Psoas muscle (tissue), 8 donors: Measurements from ENCODE around the gene TMEM141. TPM values are rescaled to one million over a fixed set of nuclear protein-coding genes. Genes with fewer than 3 reads are reported as not detected.
"Not testable (repeated sequence)": the region's sequence is repeated elsewhere in the genome, so short reads cannot be mapped to it uniquely, and the experiment has no call there.

Experiments used
- ATAC-seq, 4 donors: fragments of 200-7000 bp; cut with Tn5 transposase; one replicate each; pipeline ENCODE4 v1.9.1; 2020; ENCODE audit warnings: moderate library complexity in 3 of 4, mild to moderate bottlenecking in 2 of 4
- DNase-seq, 2 donors: peaks; one replicate each; pipeline ENCODE4 v3.0.0-alpha.2; 2020
- H3K27ac ChIP-seq: fragments of 200-600 bp; one replicate; pipeline ENCODE4 v1.8.0; 2022
- H3K27me3 ChIP-seq, 3 donors: fragments of 200-600 bp in 1 of 3; one replicate each; pipeline versions ENCODE4 v1.6.1 to v1.8.0; 2013 to 2022; ENCODE audit warnings: low read length in 2 of 3, mild to moderate bottlenecking in 2 of 3, moderate library complexity in 1 of 3; ENCODE audit not compliant: insufficient read depth in 3 of 3
- H3K36me3 ChIP-seq, 2 donors: fragments of 200-600 bp in 1 of 2; one replicate each; pipeline versions ENCODE4 v1.6.1 to v1.8.0; 2013 to 2022; ENCODE audit warnings: low read depth in 1 of 2, mild to moderate bottlenecking in 1 of 2, moderate library complexity in 1 of 2; ENCODE audit not compliant: insufficient read depth in 1 of 2
- H3K4me1 ChIP-seq: fragments of 200-600 bp; one replicate; pipeline ENCODE4 v1.8.0; 2022
- H3K4me3 ChIP-seq: fragments of 200-600 bp; one replicate; pipeline ENCODE4 v1.8.0; 2022; ENCODE audit warnings: mild to moderate bottlenecking
- H3K9me3 ChIP-seq: fragments of 200-600 bp; one replicate; pipeline ENCODE4 v1.8.0; 2022
- CTCF ChIP-seq: fragments of 200-600 bp; IDR thresholded peaks from one replicate; pipeline ENCODE4 v1.8.0; 2022; ENCODE audit warnings: antibody characterized with exemption
- WGBS, 3 donors: extraction: QIAGEN DNeasy Blood & Tissue Kit; methylation state at CpG; one replicate each; pipeline versions ENCODE4 v1.1.6 to v1.1.7; 2013; 5-methylcytosine and 5-hydroxymethylcytosine counted together
- intact Hi-C, 2 donors: fragments of 100-400 bp; cut with DNase I; formaldehyde crosslinking; loops; one replicate each; pipeline versions ENCODE4 v1.11.0 to v1.14.2; 2022
- polyA plus RNA-seq, 3 donors: library from polyadenylated mRNA; stranded (reverse); fragments of 200-250 nt; gene quantifications; one replicate each; pipeline ENCODE4 v1.2.3, GENCODE V29; 2013
- total RNA-seq, 4 donors: library from RNA; stranded (reverse); fragmentation: NEBNext Ultra II Directional in 2 of 4; extraction: Animal tissue kit (Norgen Biotek cat#: 25700) in 2 of 4; gene quantifications; one replicate each; pipeline versions ENCODE4 v1.2.1 to v1.2.4, GENCODE V29; 2021 to 2023
- donor health status: healthy with polysubstance abuse.
- donor health status: DM: no; HTN: no; CAD: no; lungs with moderate emphysema.
- donor health status: Bipolar disorder and iron deficiency.
- donor health status: healthy.
- donor health status: DM: yes; HTN: yes; CAD: no.
- donor health status: DM: no; HTN: no; CAD: no.
- donor health status: DM: no; HTN: no; CAD: no.
- donor health status: DM: yes; HTN: yes; CAD: no.

The TMEM141 gene
- total and polyA plus RNA-seq, 7 donors = 32.0 to 89.1 (median 49.1) TPM

DNA sequence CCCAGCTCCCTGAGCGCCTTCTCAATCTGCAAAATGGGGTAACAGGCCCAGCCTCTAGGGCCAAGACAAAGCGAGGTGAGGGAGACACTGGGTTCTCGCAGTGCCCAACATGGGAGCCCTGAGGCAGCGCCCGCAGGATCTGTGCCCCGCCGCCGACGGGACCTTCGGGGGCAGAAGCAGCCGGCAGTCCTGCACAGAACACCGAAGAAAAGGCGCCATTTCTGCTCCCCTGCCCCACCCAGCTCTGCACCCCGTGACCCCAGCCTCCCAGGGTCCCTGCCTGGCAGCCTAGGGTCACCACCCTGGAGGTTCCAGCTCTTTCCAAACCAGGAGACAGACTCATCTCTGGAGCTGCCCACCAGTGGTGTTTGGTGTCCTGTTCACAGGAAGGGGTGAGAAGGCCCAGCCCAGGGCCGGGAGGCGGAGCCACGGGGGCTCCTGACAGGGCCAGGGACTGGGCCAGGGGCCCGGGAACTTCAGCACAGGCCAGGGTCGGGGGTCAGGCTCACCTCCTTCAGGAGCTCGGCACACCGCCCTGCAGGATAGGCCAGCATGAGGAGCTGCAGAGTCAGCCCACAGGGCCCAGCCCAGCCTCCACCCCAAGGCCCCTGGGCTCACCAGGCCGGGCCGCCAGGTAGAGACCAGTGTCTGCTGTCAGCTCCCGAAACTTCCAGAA is 36.4 kb upstream of the TMEM141 start:
- intact Hi-C loops = no loop called here
- DNase-seq = no peak
- no peak for TF ChIP-seq CTCF
- H3K4me1 ChIP-seq = peaks cover 11% of the 10 kb centered on the region
- H3K4me3 ChIP-seq = no peak overlapping the region
- 76 to 86% (median 82%) methylated on average over 21 to 24 of the region's 24 CpGs for WGBS, 3 donors
- no peak overlapping the region for H3K27ac ChIP-seq
- H3K9me3 ChIP-seq = no peaks in the 10 kb centered on the region
- H3K27me3 ChIP-seq = no peaks in the 10 kb centered on the region
- no peak for ATAC-seq
- no peaks in the 10 kb centered on the region for H3K36me3 ChIP-seq

DNA sequence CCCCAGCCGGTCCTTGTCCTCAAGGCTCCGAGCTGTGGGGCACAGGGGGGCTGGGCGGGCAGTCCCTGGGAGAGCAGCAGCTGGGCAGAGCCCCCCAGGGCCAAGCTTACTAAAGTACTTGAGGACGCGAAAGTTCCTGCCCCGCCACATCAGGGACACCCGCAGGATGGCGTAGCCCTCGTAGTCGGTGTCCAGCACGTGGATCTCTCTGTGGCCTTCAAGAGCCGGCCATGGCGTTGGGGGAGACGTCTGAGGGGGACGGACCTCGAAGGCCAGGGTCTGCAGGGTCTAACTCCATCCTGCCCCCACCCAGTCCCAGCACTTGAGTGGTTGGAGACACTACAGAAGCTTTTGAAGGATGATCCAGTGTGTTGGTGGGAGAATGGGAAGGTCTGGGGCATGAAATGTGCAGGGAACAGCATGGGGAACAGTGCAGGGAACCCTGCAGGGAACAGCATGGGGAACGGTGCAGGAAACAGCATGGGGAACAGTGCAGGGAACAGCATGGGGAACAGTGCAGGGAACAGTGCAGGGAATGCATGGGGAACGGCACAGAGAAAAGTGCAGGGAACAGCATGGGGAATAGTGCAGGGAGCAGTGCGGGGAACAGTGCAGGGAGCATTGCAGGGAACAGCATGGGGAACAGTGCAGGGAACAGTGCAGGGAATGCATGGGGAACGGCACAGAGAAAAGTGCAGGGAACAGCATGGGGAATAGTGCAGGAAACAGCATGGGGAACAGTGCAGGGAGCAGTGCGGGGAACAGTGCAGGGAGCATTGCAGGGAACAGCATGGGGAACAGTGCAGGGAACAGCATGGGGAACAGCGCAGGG is 35.6 kb upstream of the TMEM141 start:
- not testable (repeated sequence) for H3K27ac ChIP-seq

GRCh38 chr9:136756134-136756438 is 35.1 kb upstream of the TMEM141 start:
- Histone ChIP-seq H3K4me1 (peaks cover 11% of the 10 kb centered on the region), H3K27ac (no peak overlapping the region), H3K9me3 (no peaks in the 10 kb centered on the region), H3K36me3 (no peaks in the 10 kb centered on the region), H3K27me3 (no peaks in the 10 kb centered on the region), H3K4me3 (no peak overlapping the region)
- DNase-seq (no peak), ATAC-seq (no peak)
- TF ChIP-seq CTCF = no peak
- intact Hi-C loops = no loop called here
- WGBS, 3 donors = 99 to 100% (median 100%) methylated on average over 4 of the region's 4 CpGs

More for the DNA sequence above, 35.6 kb upstream of the TMEM141 start:
- DNase-seq, H3K27me3 ChIP-seq, ATAC-seq, H3K36me3 ChIP-seq, H3K4me3 ChIP-seq, intact Hi-C loops, H3K9me3 ChIP-seq: not testable (repeated sequence)
- 89 to 94% (median 92%) methylated on average over 22 of the region's 22 CpGs for WGBS, 3 donors
- peaks cover 11% of the 10 kb centered on the region for H3K4me1 ChIP-seq

- no peaks in the 10 kb centered on the region for H3K27me3 ChIP-seq
- no peak for TF ChIP-seq CTCF
Measured at GRCh38 chr9:136756836-136757235, 34.3 kb upstream of the TMEM141 start.

DNA sequence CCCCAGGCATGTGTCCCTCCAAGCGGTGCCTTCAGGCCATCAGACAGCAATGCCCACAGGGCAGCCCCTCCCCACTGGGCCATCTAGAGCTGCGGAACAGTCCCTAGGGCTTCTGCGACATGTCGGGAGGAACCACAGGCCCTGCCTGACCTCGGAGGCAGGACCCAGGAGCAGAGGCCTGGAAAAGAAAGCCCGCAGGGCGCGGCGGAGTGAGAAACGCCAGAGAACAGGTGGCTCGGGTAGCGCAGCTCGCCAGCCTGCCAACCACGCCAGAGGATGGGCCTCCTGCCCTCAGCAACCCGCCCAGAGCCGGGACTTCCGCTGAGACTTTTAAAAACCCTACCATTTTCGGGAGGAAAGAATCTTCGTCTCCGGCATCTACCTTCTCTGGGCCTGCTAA is 33.8 kb upstream of the TMEM141 start:
- intact Hi-C loops = no loop called here
- Histone ChIP-seq H3K27ac (peak overlapping the region; percentile 58), H3K27me3 (no peaks in the 10 kb centered on the region), H3K9me3 (no peaks in the 10 kb centered on the region), H3K4me1 (peaks cover 11% of the 10 kb centered on the region), H3K4me3 (peak overlapping the region; percentile 52), H3K36me3 (no peaks in the 10 kb centered on the region)
- TF ChIP-seq CTCF = no peak
- WGBS, 3 donors = 31 to 37% (median 34%) methylated on average over 20 of the region's 20 CpGs
- peak; percentile 58 to 81 (median 75) for ATAC-seq
- peak in 1 of 2 donors; percentile 50 for DNase-seq

More at GRCh38 chr9:136756836-136757235, 34.3 kb upstream of the TMEM141 start:
- peak overlapping the region; percentile 52 for H3K4me3 ChIP-seq
- H3K36me3 ChIP-seq = no peaks in the 10 kb centered on the region
- intact Hi-C loops = no loop called here
- H3K27ac ChIP-seq = no peak overlapping the region
- peaks cover 11% of the 10 kb centered on the region for H3K4me1 ChIP-seq
- no peak for ATAC-seq
- WGBS, 3 donors = 89 to 91% (median 90%) methylated on average over 17 to 18 of the region's 18 CpGs
- H3K9me3 ChIP-seq = no peaks in the 10 kb centered on the region
- no peak for DNase-seq
